GM10248 (cell line): Measurements from ENCODE around the gene RAB26.

Source experiments
- CTCF ChIA-PET: fragments of 300-600 bp; sonication (Branson Sonifier 250); formaldehyde crosslinking; extraction: SDS; loops from one replicate; lab custom pipeline; 2021; ENCODE audit warnings: antibody characterized with exemption; lab: Yijun Ruan, JAX
- POLR2A ChIA-PET: fragments of 350-650 bp; sonication (Branson Sonifier 250); formaldehyde crosslinking; extraction: SDS; loops from one replicate; lab custom pipeline; 2020; ENCODE audit warnings: antibody characterized with exemption; lab: Yijun Ruan, JAX
- DNase-seq: peaks from one replicate; pipeline ENCODE4 v3.0.0; 2012; ENCODE audit errors: extremely low spot score
- TF ChIP-seq, protein P1 (sequence below): IDR thresholded peaks from 2 replicates; pipeline ENCODE4 v1.5.1; 2012; ENCODE audit warnings: mild to moderate bottlenecking, low read depth; ENCODE audit errors: extremely low read depth, missing control alignments, control extremely low read depth

Gene RAB26

DNA sequence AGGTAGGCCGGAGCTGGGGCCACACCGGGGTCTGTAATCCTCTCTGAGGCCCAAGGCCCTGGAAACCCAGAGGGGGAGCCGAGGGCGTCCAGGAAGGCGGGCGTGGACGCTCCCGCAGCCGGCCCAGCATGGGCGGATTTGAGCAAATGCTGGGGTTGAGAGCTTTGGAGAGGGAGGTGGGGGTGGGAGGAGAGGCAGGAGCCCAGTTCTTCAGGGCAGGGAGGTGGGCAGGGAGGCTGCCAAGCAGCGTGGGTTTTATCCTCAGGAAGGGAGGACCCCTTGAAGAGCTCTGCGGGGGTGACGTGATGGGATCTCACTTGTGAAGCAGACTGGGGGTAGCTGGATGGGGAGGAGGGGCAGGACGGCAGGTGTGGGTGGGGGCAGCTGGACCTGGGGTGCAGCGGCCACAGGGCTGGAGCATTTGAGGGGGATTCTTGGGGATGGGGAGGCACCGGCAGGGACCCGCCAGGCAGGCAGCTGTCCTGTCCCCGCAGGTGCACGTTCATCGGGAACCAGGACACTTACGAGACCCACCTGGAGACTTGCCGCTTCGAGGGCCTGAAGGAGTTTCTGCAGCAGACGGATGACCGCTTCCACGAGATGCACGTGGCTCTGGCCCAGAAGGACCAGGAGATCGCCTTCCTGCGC, 24.4 kb downstream of the RAB26 start:
- POLR2A ChIA-PET, result interaction anchor here (0.6 to 3.1 kb wide), 3 partner anchors 17 to 347 kb away, joined by 3 to 12 read pairs (median 3); partner anchors contain the start of genes AMDHD2 and TRAF7
- DNase-seq, result no peak
- CTCF ChIA-PET, result no interaction called here
- TF ChIP-seq, protein P1, sequence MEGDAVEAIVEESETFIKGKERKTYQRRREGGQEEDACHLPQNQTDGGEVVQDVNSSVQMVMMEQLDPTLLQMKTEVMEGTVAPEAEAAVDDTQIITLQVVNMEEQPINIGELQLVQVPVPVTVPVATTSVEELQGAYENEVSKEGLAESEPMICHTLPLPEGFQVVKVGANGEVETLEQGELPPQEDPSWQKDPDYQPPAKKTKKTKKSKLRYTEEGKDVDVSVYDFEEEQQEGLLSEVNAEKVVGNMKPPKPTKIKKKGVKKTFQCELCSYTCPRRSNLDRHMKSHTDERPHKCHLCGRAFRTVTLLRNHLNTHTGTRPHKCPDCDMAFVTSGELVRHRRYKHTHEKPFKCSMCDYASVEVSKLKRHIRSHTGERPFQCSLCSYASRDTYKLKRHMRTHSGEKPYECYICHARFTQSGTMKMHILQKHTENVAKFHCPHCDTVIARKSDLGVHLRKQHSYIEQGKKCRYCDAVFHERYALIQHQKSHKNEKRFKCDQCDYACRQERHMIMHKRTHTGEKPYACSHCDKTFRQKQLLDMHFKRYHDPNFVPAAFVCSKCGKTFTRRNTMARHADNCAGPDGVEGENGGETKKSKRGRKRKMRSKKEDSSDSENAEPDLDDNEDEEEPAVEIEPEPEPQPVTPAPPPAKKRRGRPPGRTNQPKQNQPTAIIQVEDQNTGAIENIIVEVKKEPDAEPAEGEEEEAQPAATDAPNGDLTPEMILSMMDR, result no peak

DNA sequence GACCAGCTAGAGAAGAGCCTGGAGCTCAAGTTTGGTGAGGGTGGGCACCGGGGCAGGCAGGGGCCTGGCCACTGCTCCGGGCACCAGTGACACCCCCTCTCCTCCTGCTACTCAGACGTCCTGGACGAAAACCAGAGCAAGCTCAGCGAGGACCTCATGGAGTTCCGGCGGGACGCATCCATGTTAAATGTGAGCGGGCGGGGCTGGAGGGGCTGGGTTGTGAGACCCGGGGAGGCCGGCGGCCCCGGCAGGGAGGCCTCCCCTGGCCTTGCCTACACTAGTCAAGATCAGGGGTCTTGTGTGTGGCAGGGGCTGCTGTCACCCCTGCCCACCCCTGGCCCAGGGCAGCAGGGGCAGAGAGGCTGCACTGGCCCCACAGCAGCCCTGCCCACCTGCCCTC, 24.9 kb downstream of the RAB26 start:
- no peak for DNase-seq
- CTCF ChIA-PET, result no interaction called here
- TF ChIP-seq, protein P1, result no peak
- POLR2A ChIA-PET, result interaction anchor here (3.1 kb wide), 1 partner anchor 18 kb away, joined by 12 read pairs; the partner anchor contains the start of gene TRAF7

DNA sequence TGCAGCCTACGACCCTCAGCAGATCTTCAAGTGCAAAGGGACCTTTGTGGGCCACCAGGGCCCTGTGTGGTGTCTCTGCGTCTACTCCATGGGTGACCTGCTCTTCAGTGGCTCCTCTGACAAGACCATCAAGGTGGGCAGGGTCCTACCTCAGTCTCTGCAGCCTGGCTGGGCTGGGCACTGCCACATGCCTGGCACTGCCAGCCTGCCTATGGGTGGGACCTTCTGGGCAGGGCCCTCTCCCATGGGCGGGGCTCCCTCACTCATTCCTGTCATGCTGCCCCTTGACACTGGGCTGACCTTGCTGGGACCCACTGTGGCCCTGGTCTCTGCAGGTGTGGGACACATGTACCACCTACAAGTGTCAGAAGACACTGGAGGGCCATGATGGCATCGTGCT, 25.5 kb downstream of the RAB26 start:
- TF ChIP-seq, protein P1, result no peak
- POLR2A ChIA-PET, result interaction anchor here (3.1 kb wide), 1 partner anchor 18 kb away, joined by 12 read pairs; the partner anchor contains the start of gene TRAF7
- no peak for DNase-seq
- CTCF ChIA-PET, result no interaction called here

DNA sequence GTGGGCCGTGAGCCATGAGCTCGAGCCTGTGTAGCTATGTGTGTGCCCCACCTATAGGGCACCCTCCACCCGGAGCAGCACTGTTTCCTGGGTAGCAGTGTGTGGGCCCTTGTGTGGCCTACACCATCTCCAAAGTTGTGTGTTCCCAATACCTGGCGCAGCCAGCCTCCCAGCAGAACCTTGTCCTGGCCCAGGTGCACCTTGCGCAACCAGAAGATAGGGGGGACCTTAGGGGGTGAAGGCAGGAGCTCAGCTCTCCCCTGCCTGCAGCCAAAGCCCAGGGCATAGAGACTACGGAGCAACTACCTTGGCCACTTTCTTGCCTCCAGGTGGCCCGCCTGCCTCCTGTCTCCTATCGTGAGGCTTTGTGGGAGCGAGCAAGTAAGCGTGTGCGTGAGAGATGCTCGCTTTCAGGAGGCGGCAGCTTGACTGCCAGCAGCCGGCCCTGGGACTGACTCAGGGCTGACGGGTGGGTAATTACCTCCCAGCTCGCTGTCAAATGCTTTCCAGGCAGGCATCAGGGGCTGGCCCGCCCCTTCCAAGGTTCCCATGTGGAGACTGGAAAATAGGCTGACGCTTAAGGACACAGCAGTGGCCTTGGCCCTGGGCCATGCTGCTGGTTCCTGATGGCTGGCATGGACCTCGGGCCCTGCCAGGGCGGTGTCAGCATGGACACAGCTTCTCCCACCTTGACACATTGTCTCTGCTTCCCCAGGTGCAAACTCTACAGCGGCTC, 26.1 kb downstream of the RAB26 start:
- TF ChIP-seq, protein P1, result no peak
- ChIA-PET CTCF (no interaction called here), POLR2A (interaction anchor here (1.0 to 3.1 kb wide), 2 partner anchors 19 kb away, joined by 3 to 12 read pairs; partner anchors contain the start of gene TRAF7)
- no peak for DNase-seq

DNA sequence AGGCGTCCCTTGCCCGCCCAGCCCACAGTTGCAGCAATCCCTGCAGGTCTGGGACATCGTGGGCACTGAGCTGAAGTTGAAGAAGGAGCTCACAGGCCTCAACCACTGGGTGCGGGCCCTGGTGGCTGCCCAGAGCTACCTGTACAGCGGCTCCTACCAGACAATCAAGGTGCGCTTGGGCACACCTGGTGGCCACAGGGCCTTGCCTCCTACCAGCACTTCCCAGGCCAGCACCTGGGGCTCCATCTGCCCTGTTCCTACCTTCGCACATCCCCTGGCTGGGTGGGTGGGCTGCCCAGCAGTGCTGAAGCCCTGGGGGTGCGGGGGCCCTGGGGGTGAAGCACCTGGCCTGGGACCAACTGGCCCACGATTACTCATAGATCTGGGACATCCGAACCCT, 27.0 kb downstream of the RAB26 start:
- CTCF ChIA-PET, result no interaction called here
- no peak for DNase-seq
- POLR2A ChIA-PET, result interaction anchor here (1.0 kb wide), 1 partner anchor 20 kb away, joined by 3 read pairs; the partner anchor contains the start of gene TRAF7
- TF ChIP-seq, protein P1, result no peak

DNA sequence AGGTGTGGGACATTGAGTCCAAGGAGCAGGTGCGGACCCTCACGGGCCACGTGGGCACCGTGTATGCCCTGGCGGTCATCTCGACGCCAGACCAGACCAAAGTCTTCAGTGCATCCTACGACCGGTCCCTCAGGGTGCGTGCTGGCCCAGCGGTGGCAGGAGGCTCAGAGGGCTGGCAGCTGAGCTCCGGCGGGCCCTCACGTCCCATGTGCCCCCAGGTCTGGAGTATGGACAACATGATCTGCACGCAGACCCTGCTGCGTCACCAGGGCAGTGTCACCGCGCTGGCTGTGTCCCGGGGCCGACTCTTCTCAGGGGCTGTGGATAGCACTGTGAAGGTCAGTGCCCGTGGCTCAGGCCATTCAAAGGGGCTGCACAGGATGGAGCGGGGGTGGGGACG, 27.6 kb downstream of the RAB26 start:
- no peak for DNase-seq
- POLR2A ChIA-PET, result no interaction called here
- TF ChIP-seq, protein P1, result no peak
- CTCF ChIA-PET, result no interaction called here
